H9 (cell line): Measurements from ENCODE around the gene PITPNM3. TPM values are rescaled to one million over a fixed set of nuclear protein-coding genes. Genes with fewer than 3 reads are reported as not detected.

Experiments used
- DNase-seq: peaks from one replicate; pipeline ENCODE4 v3.0.0-alpha.2; 2017
- H2AFZ ChIP-seq: one replicate; pipeline ENCODE4 v1.6.1; 2013; ENCODE audit warnings: mild to moderate bottlenecking, low read length, control low read depth, moderate library complexity
- H2AK5ac ChIP-seq: 2 replicates; pipeline ENCODE4 v1.6.1; 2013; ENCODE audit warnings: low read length, control low read depth, mixed read lengths; ENCODE audit not compliant: insufficient read length
- H2BK120ac ChIP-seq: one replicate; pipeline ENCODE4 v1.6.1; 2013; ENCODE audit warnings: low read depth, mild to moderate bottlenecking, low read length, control low read depth, inconsistent platforms; ENCODE audit not compliant: poor library complexity, severe bottlenecking
- H2BK12ac ChIP-seq: 2 replicates; pipeline ENCODE4 v1.6.1; 2013; ENCODE audit warnings: low read length, control low read depth, mixed read lengths, low read depth; ENCODE audit not compliant: insufficient read length
- H2BK15ac ChIP-seq: 2 replicates; pipeline ENCODE4 v1.6.1; 2013; ENCODE audit warnings: low read depth, low read length, control low read depth
- H2BK20ac ChIP-seq: one replicate; pipeline ENCODE4 v1.6.1; 2013; ENCODE audit warnings: low read depth, mild to moderate bottlenecking, low read length, control low read depth, inconsistent platforms; ENCODE audit not compliant: poor library complexity, severe bottlenecking
- H2BK5ac ChIP-seq: 2 replicates; pipeline ENCODE4 v1.6.1; 2013; ENCODE audit warnings: low read length, control low read depth, mixed read lengths; ENCODE audit not compliant: insufficient read length
- H3K14ac ChIP-seq: 2 replicates; pipeline ENCODE4 v1.6.1; 2013; ENCODE audit warnings: low read length, control low read depth; ENCODE audit not compliant: insufficient read depth
- H3K18ac ChIP-seq: 2 replicates; pipeline ENCODE4 v1.6.1; 2013; ENCODE audit warnings: low read depth, mild to moderate bottlenecking, mixed read lengths, low read length, control low read depth; ENCODE audit not compliant: insufficient read length
- H3K23ac ChIP-seq: 2 replicates; pipeline ENCODE4 v1.6.1; 2013; ENCODE audit warnings: low read length, control low read depth, mixed read lengths, low read depth; ENCODE audit not compliant: insufficient read length
- H3K23me2 ChIP-seq: 2 replicates; pipeline ENCODE4 v1.6.1; 2013; ENCODE audit warnings: low read depth, mild to moderate bottlenecking, mixed read lengths, low read length, control low read depth; ENCODE audit not compliant: insufficient read length, poor library complexity, severe bottlenecking
- H3K27ac ChIP-seq: 2 replicates; pipeline ENCODE4 v1.5.1; 2013; ENCODE audit warnings: low read length, control low read depth, mixed read lengths, low read depth; ENCODE audit not compliant: insufficient read length
- H3K27me3 ChIP-seq: 2 replicates; pipeline ENCODE4 v1.6.1; 2013; ENCODE audit warnings: low read length, control low read depth, inconsistent platforms; ENCODE audit not compliant: insufficient read depth
- H3K4ac ChIP-seq: 2 replicates; pipeline ENCODE4 v1.6.1; 2013; ENCODE audit warnings: low read depth, mild to moderate bottlenecking, control low read depth, inconsistent platforms, low read length, moderate library complexity
- H3K4me1 ChIP-seq: 2 replicates; pipeline ENCODE4 v1.6.1; 2013; ENCODE audit warnings: low read length, control low read depth, inconsistent platforms; ENCODE audit not compliant: insufficient read depth
- H3K4me2 ChIP-seq: 2 replicates; pipeline ENCODE4 v1.6.1; 2013; ENCODE audit warnings: low read length, control low read depth, mixed read lengths; ENCODE audit not compliant: insufficient read length, insufficient read depth
- H3K56ac ChIP-seq: 2 replicates; pipeline ENCODE4 v1.6.1; 2013; ENCODE audit warnings: low read depth, mild to moderate bottlenecking, mixed read lengths, low read length, control low read depth; ENCODE audit not compliant: insufficient read length
- H3K79me1 ChIP-seq: 2 replicates; pipeline ENCODE4 v1.6.1; 2013; ENCODE audit warnings: low read depth, mild to moderate bottlenecking, moderate library complexity, low read length, control low read depth, inconsistent platforms; ENCODE audit not compliant: insufficient read depth, poor library complexity, severe bottlenecking
- H3K79me2 ChIP-seq: 2 replicates; pipeline ENCODE4 v1.6.1; 2013; ENCODE audit warnings: low read length, control low read depth, inconsistent platforms; ENCODE audit not compliant: insufficient read depth
- H3K9ac ChIP-seq: 2 replicates; pipeline ENCODE4 v1.6.1; 2013; ENCODE audit warnings: low read length, control low read depth, mixed read lengths; ENCODE audit not compliant: insufficient read length; ENCODE audit errors: extremely low read depth
- H3K9me3 ChIP-seq: one replicate; pipeline ENCODE4 v1.6.1; 2013; ENCODE audit warnings: low read depth, low read length, inconsistent platforms; ENCODE audit not compliant: control insufficient read depth
- H3T11ph ChIP-seq: one replicate; pipeline ENCODE4 v1.6.1; 2013; ENCODE audit warnings: mild to moderate bottlenecking, low read length, control low read depth, inconsistent platforms
- H4K20me1 ChIP-seq: one replicate; pipeline ENCODE4 v1.6.1; 2013; ENCODE audit not compliant: control insufficient read depth, insufficient read length, insufficient read depth
- H4K5ac ChIP-seq: 2 replicates; pipeline ENCODE4 v1.6.1; 2013; ENCODE audit warnings: low read depth, mild to moderate bottlenecking, mixed read lengths, low read length, control low read depth; ENCODE audit not compliant: insufficient read length
- H4K8ac ChIP-seq: replicated peaks from 2 replicates; pipeline ENCODE4 v1.6.1; 2013; ENCODE audit warnings: low read length, control low read depth, mixed read lengths, low read depth; ENCODE audit not compliant: insufficient read length
- H4K91ac ChIP-seq: 2 replicates; pipeline ENCODE4 v1.6.1; 2013; ENCODE audit warnings: low read depth, mild to moderate bottlenecking, moderate library complexity, mixed read lengths, low read length, control low read depth; ENCODE audit not compliant: insufficient read length
- H3K27ac Mint-ChIP-seq, 3 experiments: 2 replicates in 2 of 3; 3 replicates in 1 of 3; pipeline ENCODE4 v1.8.0; 2020 to 2021; ENCODE audit warnings: mixed read lengths in 3 of 3, mild to moderate bottlenecking in 1 of 3, moderate library complexity in 1 of 3
- H3K27me3 Mint-ChIP-seq: 2 replicates; pipeline ENCODE4 v1.8.0; 2021; ENCODE audit warnings: low read depth, mild to moderate bottlenecking, moderate library complexity, mixed read lengths
- H3K36me3 Mint-ChIP-seq, 3 experiments: 2 replicates in 2 of 3; 3 replicates in 1 of 3; pipeline ENCODE4 v1.8.0; 2020 to 2021; ENCODE audit warnings: low read depth in 3 of 3, mixed read lengths in 3 of 3; ENCODE audit not compliant: insufficient read depth in 1 of 3
- H3K4me1 Mint-ChIP-seq, 2 experiments: 2 replicates each; pipeline ENCODE4 v1.8.0; 2020; ENCODE audit warnings: mixed read lengths in 2 of 2
- H3K4me3 Mint-ChIP-seq, 2 experiments: 2 replicates in 1 of 2; 3 replicates in 1 of 2; pipeline ENCODE4 v1.8.0; 2020 to 2021; ENCODE audit warnings: mild to moderate bottlenecking in 2 of 2, mixed read lengths in 2 of 2, moderate library complexity in 1 of 2
- H3K9me3 Mint-ChIP-seq, 2 experiments: 2 replicates in 1 of 2; 3 replicates in 1 of 2; pipeline ENCODE4 v1.8.0; 2020; ENCODE audit warnings: mild to moderate bottlenecking in 2 of 2, mixed read lengths in 2 of 2, moderate library complexity in 1 of 2
- CTCF ChIP-seq: fragments of 200-600 bp; sonication (generic); conservative IDR thresholded peaks from 3 replicates; pipeline ENCODE4 v1.8.0; 2021; ENCODE audit warnings: antibody characterized with exemption, mild to moderate bottlenecking
- whole genome bisulfite sequencing: extraction: QIAGEN DNeasy Blood & Tissue Kit; methylation state at CpG from one replicate; pipeline ENCODE4 v1.1.7; 2013; ENCODE audit warnings: missing lambda C conversion rate, low lambda C conversion rate, mixed read lengths; ENCODE audit not compliant: insufficient read length; ENCODE audit errors: extremely low coverage; 5-methylcytosine and 5-hydroxymethylcytosine counted together
- total RNA-seq: library from RNA; stranded (reverse); gene quantifications from 2 replicates; pipeline ENCODE4 v1.2.1, GENCODE V29; 2021

Gene PITPNM3
- total RNA-seq, 1 experiment from 2014 or later = 3.4 TPM

GRCh38 chr17:6402258-6402657, 154.1 kb downstream of the PITPNM3 start:
- no peak overlapping the region for H2AK5ac ChIP-seq
- H3K27ac ChIP-seq = no peak overlapping the region
- H3K9me3 ChIP-seq = no peaks in the 10 kb centered on the region
- H2BK12ac ChIP-seq = no peak overlapping the region
- H3K56ac ChIP-seq = no peak overlapping the region
- H2BK5ac ChIP-seq = no peak overlapping the region
- H3K23ac ChIP-seq = no peak overlapping the region
- H3K79me1 ChIP-seq = no peaks in the 10 kb centered on the region
- Mint-ChIP-seq H3K9me3 (peaks cover 4 to 8% of the 10 kb centered on the region in 2 experiments; a peak in 4 of 5 replicates), H3K27ac (no peak overlapping the region), H3K4me3 (no peak overlapping the region), H3K4me1 (peaks cover 0 to 2% of the 10 kb centered on the region in 2 experiments; a peak in 2 of 4 replicates), H3K27me3 (no peaks in the 10 kb centered on the region; the same call in none of the 2 replicates), H3K36me3 (no peaks in the 10 kb centered on the region)
- no peaks in the 10 kb centered on the region for H3K27me3 ChIP-seq
- H4K20me1 ChIP-seq = no peaks in the 10 kb centered on the region
- no peak overlapping the region for H3K4me2 ChIP-seq
- no peak overlapping the region for H2BK15ac ChIP-seq
- H4K91ac ChIP-seq = no peak overlapping the region
- H2BK120ac ChIP-seq = no peak overlapping the region
- no CpG with 5 or more reads among the region's 6 CpGs for WGBS
- no peak overlapping the region for H3T11ph ChIP-seq
- H3K14ac ChIP-seq = no peak overlapping the region
- no peak overlapping the region for H2AFZ ChIP-seq
- no peak overlapping the region for H4K5ac ChIP-seq
- H2BK20ac ChIP-seq = no peak overlapping the region
- no peak overlapping the region for H3K4ac ChIP-seq
- no peak for TF ChIP-seq CTCF
- no peaks in the 10 kb centered on the region for H3K79me2 ChIP-seq
- H3K4me1 ChIP-seq = peaks cover 2% of the 10 kb centered on the region
- DNase-seq = no peak
- no peak overlapping the region for H4K8ac ChIP-seq
- H3K9ac ChIP-seq = no peak overlapping the region
- H3K18ac ChIP-seq = no peak overlapping the region
- H3K23me2 ChIP-seq = no peaks in the 10 kb centered on the region

Other genes starting within 250 kb of the PITPNM3 start
- gene AIPL1, start 121.4 kb downstream of the PITPNM3 start, total RNA-seq = 0.24 and 0.57 TPM in 2 replicates
- gene PIMREG, start 112.1 kb downstream of the PITPNM3 start, total RNA-seq = 91.6 and 92.5 TPM in 2 replicates
- gene KIAA0753, start 84.2 kb upstream of the PITPNM3 start, total RNA-seq = 37.2 and 37.4 TPM in 2 replicates
- gene TXNDC17, start 84.5 kb upstream of the PITPNM3 start, total RNA-seq = 170 and 188 TPM in 2 replicates
- gene MED31, start 95.0 kb upstream of the PITPNM3 start, total RNA-seq = 9.1 and 11.8 TPM in 2 replicates
- gene C17orf100, start 95.2 kb upstream of the PITPNM3 start, total RNA-seq = 0.70 and 1.1 TPM in 2 replicates
- gene SLC13A5, start 156.8 kb upstream of the PITPNM3 start, total RNA-seq = 1.4 and 1.6 TPM in 2 replicates
- gene XAF1, start 199.5 kb upstream of the PITPNM3 start, total RNA-seq = not detected in 2 replicates
- not detected in 2 replicates for gene FBXO39, start 219.7 kb upstream of the PITPNM3 start, total RNA-seq